HCT116 (cell line): Measurements from ENCODE around the gene ZBTB16. TPM values are rescaled to one million over a fixed set of nuclear protein-coding genes. Genes with fewer than 3 reads are reported as not detected.

Experiments
- ATAC-seq: fragments of 200-7000 bp; cut with Tn5 transposase; 2 replicates; pipeline ENCODE4 v1.9.1; 2020; ENCODE audit warnings: mild to moderate bottlenecking, moderate library complexity
- BruUV-seq: library from RNA; stranded (reverse); fragments of 400-500 nt; replicated peaks from 2 replicates; lab custom pipeline; 2021; lab: Mats Ljungman, UMichigan
- CTCF ChIA-PET: fragments of 300-600 bp; sonication (Branson Sonifier 250); formaldehyde crosslinking; loops from one replicate; lab custom pipeline; 2021; ENCODE audit warnings: antibody characterized with exemption; lab: Charles Lee
- POLR2A ChIA-PET: fragments of 300-600, 350-600 bp; sonication (Branson Sonifier 250); formaldehyde crosslinking; loops from one replicate; lab custom pipeline; 2021; ENCODE audit warnings: antibody characterized with exemption; lab: Charles Lee
- RAD21 ChIA-PET, 2 experiments: fragments of 300-600 bp; sonication (Branson Sonifier 250); formaldehyde crosslinking; loops; one replicate each; lab custom pipeline; 2023; ENCODE audit warnings: low total read pairs in 2 of 2; ENCODE audit not compliant: uncharacterized antibody in 2 of 2, unreplicated experiment in 2 of 2, low non-redundant PET in 1 of 2; lab: Charles Lee
- DNase-seq: peaks from one replicate; pipeline ENCODE4 v3.0.0-alpha.2; 2010; ENCODE audit warnings: low read depth, low spot score
- H2AFZ ChIP-seq: fragments of 200-600 bp; shearing (Covaris generic), sonication (generic); 2 replicates; pipeline ENCODE4 v1.6.1; 2017; ENCODE audit warnings: low read depth, mixed run types, mixed read lengths, antibody characterized with exemption, low read length; ENCODE audit not compliant: poor library complexity, severe bottlenecking
- H3K27ac ChIP-seq: 2 replicates; pipeline ENCODE4 v1.5.1; 2012; ENCODE audit warnings: low read depth, low read length
- H3K27me3 ChIP-seq: fragments of 200-600 bp; sonication (generic); 2 replicates; pipeline ENCODE4 v1.6.1; 2016; ENCODE audit warnings: mixed run types, low read length, mixed read lengths; ENCODE audit not compliant: insufficient read depth
- H3K36me3 ChIP-seq, 2 experiments: fragments of 200-500 bp in 1 of 2; fragments of 200-600 bp in 1 of 2; sonication (Bioruptor generic) in 1 of 2; sonication (generic) in 1 of 2; 2 replicates each; pipeline versions ENCODE4 v1.5.1 to v1.6.1; 2014 to 2016; ENCODE audit warnings: low read length in 2 of 2, inconsistent platforms in 1 of 2, mixed read lengths in 1 of 2, mixed run types in 1 of 2; ENCODE audit not compliant: insufficient read depth in 2 of 2, control insufficient read depth in 1 of 2
- H3K4me1 ChIP-seq, 2 experiments: fragments of 200-600 bp in 1 of 2; sonication (generic) in 1 of 2; 2 replicates each; pipeline versions ENCODE4 v1.5.1 to v1.6.1; 2012 to 2017; ENCODE audit warnings: low read length in 2 of 2, inconsistent platforms in 1 of 2, mild to moderate bottlenecking in 1 of 2, mixed read lengths in 1 of 2, mixed run types in 1 of 2, moderate library complexity in 1 of 2; ENCODE audit not compliant: insufficient read depth in 2 of 2, control insufficient read depth in 1 of 2
- H3K4me2 ChIP-seq: fragments of 200-600 bp; sonication (generic); 2 replicates; pipeline ENCODE4 v1.6.1; 2017; ENCODE audit warnings: mixed run types, low read length, mixed read lengths
- H3K4me3 ChIP-seq, 2 experiments: fragments of 200-600 bp in 1 of 2; sonication (generic) in 1 of 2; replicated peaks in 1 of 2; 2 replicates each; pipeline ENCODE4 v1.5.1; 2011 to 2016; ENCODE audit warnings: low read length in 2 of 2, control low read depth in 1 of 2, low read depth in 1 of 2, mild to moderate bottlenecking in 1 of 2, mixed read lengths in 1 of 2, mixed run types in 1 of 2
- H3K79me2 ChIP-seq: fragments of 200-600 bp; sonication (generic); 2 replicates; pipeline ENCODE4 v1.6.1; 2017; ENCODE audit warnings: mild to moderate bottlenecking, mixed run types, low read length, moderate library complexity, mixed read lengths; ENCODE audit not compliant: insufficient read depth
- H3K9ac ChIP-seq: fragments of 200-600 bp; sonication (generic); 2 replicates; pipeline ENCODE4 v1.6.1; 2016; ENCODE audit warnings: low read length, mixed read lengths
- H3K9me2 ChIP-seq: fragments of 200-600 bp; sonication (generic), shearing (Covaris generic); 2 replicates; pipeline ENCODE4 v1.6.1; 2017; ENCODE audit warnings: mixed run types, mild to moderate bottlenecking, moderate library complexity; ENCODE audit not compliant: insufficient read depth
- H3K9me3 ChIP-seq, 2 experiments: fragments of 200-500 bp in 1 of 2; fragments of 200-600 bp in 1 of 2; sonication (Bioruptor generic) in 1 of 2; sonication (generic) in 1 of 2; 2 replicates each; pipeline ENCODE4 v1.6.1; 2014 to 2017; ENCODE audit warnings: low read length in 2 of 2, mixed read lengths in 2 of 2, inconsistent platforms in 1 of 2, low read depth in 1 of 2, mild to moderate bottlenecking in 1 of 2, mixed run types in 1 of 2, moderate library complexity in 1 of 2; ENCODE audit not compliant: control insufficient read depth in 1 of 2, insufficient read depth in 1 of 2
- H4K20me1 ChIP-seq: fragments of 200-600 bp; sonication (generic), shearing (Covaris generic); 2 replicates; pipeline ENCODE4 v1.6.1; 2017; ENCODE audit warnings: mixed run types, mild to moderate bottlenecking, moderate library complexity; ENCODE audit not compliant: insufficient read depth
- ATF3 ChIP-seq: IDR thresholded peaks from 2 replicates; pipeline ENCODE4 v1.6.1; 2012
- CBX3 ChIP-seq: IDR thresholded peaks from 2 replicates; pipeline ENCODE4 v1.6.1; 2012; ENCODE audit warnings: low read depth
- CEBPB ChIP-seq: IDR thresholded peaks from 2 replicates; pipeline ENCODE4 v1.6.1; 2012; ENCODE audit warnings: low read depth
- EGR1 ChIP-seq: IDR thresholded peaks from 2 replicates; pipeline ENCODE4 v1.6.1; 2012; ENCODE audit warnings: low read depth
- EZH2 ChIP-seq: fragments of 200-600 bp; sonication (generic); IDR thresholded peaks from 2 replicates; pipeline ENCODE4 v1.6.1; 2017; ENCODE audit warnings: antibody characterized with exemption, mixed run types
- EZH2phosphoT487 ChIP-seq: fragments of 200-600 bp; IDR thresholded peaks from 2 replicates; pipeline ENCODE4 v1.6.1; 2018; ENCODE audit warnings: antibody characterized with exemption, borderline replicate concordance
- FOSL1 ChIP-seq: IDR thresholded peaks from 2 replicates; pipeline ENCODE4 v1.6.1; 2012; ENCODE audit warnings: low read depth
- JUND ChIP-seq: IDR thresholded peaks from 2 replicates; pipeline ENCODE4 v1.6.1; 2012
- SRF ChIP-seq: IDR thresholded peaks from 2 replicates; pipeline ENCODE4 v1.6.1; 2012; ENCODE audit warnings: low read depth
- TCF7L2 ChIP-seq: IDR thresholded peaks from 2 replicates; pipeline ENCODE4 v1.7.0; 2011; ENCODE audit warnings: borderline replicate concordance, inconsistent platforms; ENCODE audit not compliant: insufficient read depth, insufficient read length; ENCODE audit errors: extremely low read depth
- YY1 ChIP-seq: IDR thresholded peaks from 2 replicates; pipeline ENCODE4 v1.6.1; 2011; ENCODE audit warnings: low read length, low read depth, moderate library complexity, mild to moderate bottlenecking; ENCODE audit not compliant: insufficient replicate concordance; ENCODE audit errors: extremely low read depth
- ZBTB33 ChIP-seq: IDR thresholded peaks from 2 replicates; pipeline ENCODE4 v1.6.1; 2011; ENCODE audit warnings: mild to moderate bottlenecking, low read length, moderate library complexity; ENCODE audit not compliant: insufficient replicate concordance; ENCODE audit errors: extremely low read depth
- ZFX ChIP-seq: fragments of 450-650 bp; IDR thresholded peaks from 2 replicates; pipeline ENCODE4 v1.6.1; 2017
- ZNF274 ChIP-seq: fragments of 200-500 bp; sonication (Bioruptor generic); IDR thresholded peaks from 2 replicates; pipeline ENCODE4 v1.6.1; 2014; ENCODE audit warnings: mild to moderate bottlenecking, low read depth, low read length, inconsistent platforms
- intact Hi-C: fragments of 100-400 bp; cut with micrococcal nuclease; formaldehyde crosslinking; loops from 2 replicates; pipeline ENCODE4 v1.10.0; 2022
- total RNA-seq: library from RNA; stranded (reverse); gene quantifications from one replicate; pipeline ENCODE4 v1.2.1, GENCODE V29; 2021; ENCODE audit not compliant: unreplicated experiment
- TF ChIP-seq, protein P1 (sequence below): IDR thresholded peaks from 2 replicates; pipeline ENCODE4 v1.6.1; 2012
- TF ChIP-seq, protein P2 (sequence below), 3 experiments: fragments of 200-600 bp in 1 of 3; sonication (generic) in 1 of 3; IDR thresholded peaks in 2 of 3; conservative IDR thresholded peaks in 1 of 3; 2 replicates each; pipeline ENCODE4 v1.5.1; 2012 to 2017; ENCODE audit warnings: low read depth in 2 of 3, low read length in 2 of 3, antibody characterized with exemption in 1 of 3, borderline replicate concordance in 1 of 3, control low read depth in 1 of 3, mild to moderate bottlenecking in 1 of 3, mixed read lengths in 1 of 3, mixed run types in 1 of 3, moderate library complexity in 1 of 3; ENCODE audit not compliant: insufficient read depth in 1 of 3
- TF ChIP-seq, protein P3 (sequence below): IDR thresholded peaks from 2 replicates; pipeline ENCODE4 v1.6.1; 2012; ENCODE audit warnings: low read depth

ZBTB16 gene
- total RNA-seq, 1 experiment from 2014 or later: 0.30 TPM

GRCh38 chr11:114201219-114201618 is 141.7 kb downstream of the ZBTB16 start:
- no peak for DNase-seq
- RAD21 ChIA-PET: no interaction called here
- Histone ChIP-seq H3K27me3 (peaks cover 13% of the 10 kb centered on the region; the same call in 1 of the 2 replicates), H4K20me1 (no peaks in the 10 kb centered on the region), H2AFZ (no peak overlapping the region), H3K27ac (no peak overlapping the region), H3K4me1 (no peaks in the 10 kb centered on the region), H3K9ac (no peak overlapping the region), H3K9me2 (no peaks in the 10 kb centered on the region), H3K36me3 (no peaks in the 10 kb centered on the region), H3K4me3 (no peak overlapping the region), H3K9me3 (no peaks in the 10 kb centered on the region), H3K4me2 (no peak overlapping the region), H3K79me2 (no peaks in the 10 kb centered on the region)
- intact Hi-C loops: no loop called here
- TF ChIP-seq TCF7L2: no peak
- TF ChIP-seq ZNF274: no peak
- TF ChIP-seq ZBTB33: no peak
- no peak for TF ChIP-seq FOSL1
- TF ChIP-seq, protein P1, sequence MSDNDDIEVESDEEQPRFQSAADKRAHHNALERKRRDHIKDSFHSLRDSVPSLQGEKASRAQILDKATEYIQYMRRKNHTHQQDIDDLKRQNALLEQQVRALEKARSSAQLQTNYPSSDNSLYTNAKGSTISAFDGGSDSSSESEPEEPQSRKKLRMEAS: no peak
- TF ChIP-seq JUND: no peak
- no peak for TF ChIP-seq EZH2phosphoT487
- TF ChIP-seq EGR1: no peak
- TF ChIP-seq, protein P2, sequence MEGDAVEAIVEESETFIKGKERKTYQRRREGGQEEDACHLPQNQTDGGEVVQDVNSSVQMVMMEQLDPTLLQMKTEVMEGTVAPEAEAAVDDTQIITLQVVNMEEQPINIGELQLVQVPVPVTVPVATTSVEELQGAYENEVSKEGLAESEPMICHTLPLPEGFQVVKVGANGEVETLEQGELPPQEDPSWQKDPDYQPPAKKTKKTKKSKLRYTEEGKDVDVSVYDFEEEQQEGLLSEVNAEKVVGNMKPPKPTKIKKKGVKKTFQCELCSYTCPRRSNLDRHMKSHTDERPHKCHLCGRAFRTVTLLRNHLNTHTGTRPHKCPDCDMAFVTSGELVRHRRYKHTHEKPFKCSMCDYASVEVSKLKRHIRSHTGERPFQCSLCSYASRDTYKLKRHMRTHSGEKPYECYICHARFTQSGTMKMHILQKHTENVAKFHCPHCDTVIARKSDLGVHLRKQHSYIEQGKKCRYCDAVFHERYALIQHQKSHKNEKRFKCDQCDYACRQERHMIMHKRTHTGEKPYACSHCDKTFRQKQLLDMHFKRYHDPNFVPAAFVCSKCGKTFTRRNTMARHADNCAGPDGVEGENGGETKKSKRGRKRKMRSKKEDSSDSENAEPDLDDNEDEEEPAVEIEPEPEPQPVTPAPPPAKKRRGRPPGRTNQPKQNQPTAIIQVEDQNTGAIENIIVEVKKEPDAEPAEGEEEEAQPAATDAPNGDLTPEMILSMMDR (IDR thresholded peaks at IDR 0.05 in 2 of 3, conservative IDR thresholded peaks at IDR 0.05 in 1 of 3; ENCODE audit: borderline replicate concordance in 1 of 3, insufficient read depth in 1 of 3, low read depth in 2 of 3, low read length in 2 of 3): no peak
- no peak for TF ChIP-seq EZH2
- no peak for TF ChIP-seq CEBPB
- TF ChIP-seq YY1: no peak
- no peak for TF ChIP-seq ATF3
- TF ChIP-seq, protein P3, sequence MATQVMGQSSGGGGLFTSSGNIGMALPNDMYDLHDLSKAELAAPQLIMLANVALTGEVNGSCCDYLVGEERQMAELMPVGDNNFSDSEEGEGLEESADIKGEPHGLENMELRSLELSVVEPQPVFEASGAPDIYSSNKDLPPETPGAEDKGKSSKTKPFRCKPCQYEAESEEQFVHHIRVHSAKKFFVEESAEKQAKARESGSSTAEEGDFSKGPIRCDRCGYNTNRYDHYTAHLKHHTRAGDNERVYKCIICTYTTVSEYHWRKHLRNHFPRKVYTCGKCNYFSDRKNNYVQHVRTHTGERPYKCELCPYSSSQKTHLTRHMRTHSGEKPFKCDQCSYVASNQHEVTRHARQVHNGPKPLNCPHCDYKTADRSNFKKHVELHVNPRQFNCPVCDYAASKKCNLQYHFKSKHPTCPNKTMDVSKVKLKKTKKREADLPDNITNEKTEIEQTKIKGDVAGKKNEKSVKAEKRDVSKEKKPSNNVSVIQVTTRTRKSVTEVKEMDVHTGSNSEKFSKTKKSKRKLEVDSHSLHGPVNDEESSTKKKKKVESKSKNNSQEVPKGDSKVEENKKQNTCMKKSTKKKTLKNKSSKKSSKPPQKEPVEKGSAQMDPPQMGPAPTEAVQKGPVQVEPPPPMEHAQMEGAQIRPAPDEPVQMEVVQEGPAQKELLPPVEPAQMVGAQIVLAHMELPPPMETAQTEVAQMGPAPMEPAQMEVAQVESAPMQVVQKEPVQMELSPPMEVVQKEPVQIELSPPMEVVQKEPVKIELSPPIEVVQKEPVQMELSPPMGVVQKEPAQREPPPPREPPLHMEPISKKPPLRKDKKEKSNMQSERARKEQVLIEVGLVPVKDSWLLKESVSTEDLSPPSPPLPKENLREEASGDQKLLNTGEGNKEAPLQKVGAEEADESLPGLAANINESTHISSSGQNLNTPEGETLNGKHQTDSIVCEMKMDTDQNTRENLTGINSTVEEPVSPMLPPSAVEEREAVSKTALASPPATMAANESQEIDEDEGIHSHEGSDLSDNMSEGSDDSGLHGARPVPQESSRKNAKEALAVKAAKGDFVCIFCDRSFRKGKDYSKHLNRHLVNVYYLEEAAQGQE: no peak
- TF ChIP-seq ZFX: no peak
- TF ChIP-seq CBX3: no peak
- TF ChIP-seq SRF: no peak
- BruUV-seq: no TSS peak
- POLR2A ChIA-PET: no interaction called here
- ATAC-seq: no peak
- CTCF ChIA-PET: no interaction called here
